Smooth muscle cell (in vitro differentiated cells): ENCODE results near the gene GOLGA8O. TPM values are rescaled to one million over a fixed set of nuclear protein-coding genes. Genes with fewer than 3 reads are reported as not detected.

ENCODE experiments used
- polyA plus RNA-seq: library from polyadenylated mRNA; unstranded; fragments of >200 nt; fragmentation: Nextera tagmentation; extraction: Ambion mirVana; gene quantifications from 2 replicates; pipeline ENCODE4 v1.2.1, GENCODE V29; 2016
- small RNA-seq: library from RNA; depleted of rRNA; stranded (forward); fragments of <200 nt; gene quantifications from one replicate; pipeline ENCODE3, GENCODE V24; 2014
- total RNA-seq: library from RNA; depleted of rRNA; stranded (reverse); fragments of >200 nt; gene quantifications from 2 replicates; pipeline ENCODE4 v1.2.3, GENCODE V29; 2014

GOLGA8O gene
- total and polyA plus RNA-seq, 2 experiments from 2014 or later = 2.5 TPM; not detected in 1

Small RNAs within 50 kb of the gene (small RNA-seq; reads per million reads assigned to genes)
- gene AC135983.5 = not detected
- not detected for gene RF00096
- not detected for gene RN7SL539P

Other genes starting within 250 kb of the GOLGA8O start
- gene GOLGA8K, start 52.3 kb downstream of the GOLGA8O start, total RNA-seq = not detected in 2 replicates
- gene GOLGA8K, start 52.3 kb downstream of the GOLGA8O start, polyA plus RNA-seq = 0.21 TPM in 1 of 2 replicates, not detected in the other
- gene GOLGA8N, start 137.8 kb upstream of the GOLGA8O start, total RNA-seq = 3.1 and 4.1 TPM in 2 replicates
- gene GOLGA8N, start 137.8 kb upstream of the GOLGA8O start, polyA plus RNA-seq = 0.39 and 0.40 TPM in 2 replicates
- 9.0 and 9.1 TPM in 2 replicates for gene ARHGAP11A, start 159.9 kb upstream of the GOLGA8O start, total RNA-seq
- 6.0 and 7.8 TPM in 2 replicates for gene ARHGAP11A, start 159.9 kb upstream of the GOLGA8O start, polyA plus RNA-seq
- gene SCG5, start 186.1 kb upstream of the GOLGA8O start, total RNA-seq = 19.5 and 37.2 TPM in 2 replicates
- 19.4 and 34.7 TPM in 2 replicates for gene SCG5, start 186.1 kb upstream of the GOLGA8O start, polyA plus RNA-seq